Measurements from ENCODE around the gene SLC8A1.

DNA sequence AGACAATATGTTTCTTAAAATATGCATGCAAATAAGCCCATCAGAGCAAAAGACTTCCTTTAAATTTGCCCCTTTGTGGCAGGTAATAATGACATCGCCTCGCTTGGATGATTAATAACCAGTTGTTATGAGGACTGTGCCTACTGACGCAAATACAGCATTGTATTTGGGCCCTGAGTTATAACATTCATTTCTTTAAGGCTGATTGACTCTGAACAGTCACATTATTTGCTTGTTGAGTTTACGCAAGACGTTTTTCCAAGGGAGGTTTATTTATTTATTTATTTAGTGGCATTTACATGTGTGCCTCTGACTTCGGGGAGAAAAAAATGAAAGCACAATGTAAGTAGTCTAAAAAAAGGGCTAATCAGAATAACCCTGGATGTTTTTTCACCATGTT, 88.3 kb downstream of the SLC8A1 start:
- TF ChIP-seq GLI4 (CRISPR knock-in tag; IDR thresholded peaks at IDR 0.05; ENCODE audit: borderline replicate concordance) (no peak), POLR2A (IDR thresholded peaks at IDR 0.05; ENCODE audit: insufficient read depth in 1 of 2, low read depth in 2 of 2, low read length in 2 of 2) (no peak), ZNF704 (CRISPR knock-in tag; IDR thresholded peaks at IDR 0.05; ENCODE audit: borderline replicate concordance) (no peak), EZH2 (conservative IDR thresholded peaks at IDR 0.05; ENCODE audit: low read depth, low read length) (no peak), NFATC3 (CRISPR knock-in tag; IDR thresholded peaks at IDR 0.05) (no peak), ZNF607 (CRISPR knock-in tag; IDR thresholded peaks at IDR 0.05; ENCODE audit: borderline replicate concordance) (no peak), CREB1 (IDR thresholded peaks at IDR 0.05) (no peak), CREB1 (CRISPR knock-in tag; IDR thresholded peaks at IDR 0.05) (no peak), ZBTB25 (CRISPR knock-in tag; IDR thresholded peaks at IDR 0.05) (no peak), ZFX (CRISPR knock-in tag; IDR thresholded peaks at IDR 0.05; ENCODE audit: low read depth) (no peak), ZNF558 (CRISPR knock-in tag; IDR thresholded peaks at IDR 0.05; ENCODE audit: borderline replicate concordance) (no peak), ESRRA (CRISPR knock-in tag; IDR thresholded peaks at IDR 0.05; ENCODE audit: low read depth) (no peak), NPAS2 (CRISPR knock-in tag; IDR thresholded peaks at IDR 0.05; ENCODE audit: borderline replicate concordance) (no peak), ZKSCAN1 (IDR thresholded peaks at IDR 0.05; ENCODE audit: low read length) (no peak)
